HG03060 (cell line): ENCODE results near the gene NME7.
A peak's percentile ranks its signal among the peaks of the same experiment; 100 is the strongest.
"Not testable (repeated sequence)": the region's sequence is repeated elsewhere in the genome, so short reads cannot be mapped to it uniquely, and the experiment has no call there.

Experiments used
- ATAC-seq: cut with Tn5 transposase; IDR thresholded peaks from one replicate; pipeline ENCODE4 v1.9.1; 2021; ENCODE audit warnings: low read depth, moderate number of reproducible peaks; ENCODE audit not compliant: unreplicated experiment

NME7 gene

DNA sequence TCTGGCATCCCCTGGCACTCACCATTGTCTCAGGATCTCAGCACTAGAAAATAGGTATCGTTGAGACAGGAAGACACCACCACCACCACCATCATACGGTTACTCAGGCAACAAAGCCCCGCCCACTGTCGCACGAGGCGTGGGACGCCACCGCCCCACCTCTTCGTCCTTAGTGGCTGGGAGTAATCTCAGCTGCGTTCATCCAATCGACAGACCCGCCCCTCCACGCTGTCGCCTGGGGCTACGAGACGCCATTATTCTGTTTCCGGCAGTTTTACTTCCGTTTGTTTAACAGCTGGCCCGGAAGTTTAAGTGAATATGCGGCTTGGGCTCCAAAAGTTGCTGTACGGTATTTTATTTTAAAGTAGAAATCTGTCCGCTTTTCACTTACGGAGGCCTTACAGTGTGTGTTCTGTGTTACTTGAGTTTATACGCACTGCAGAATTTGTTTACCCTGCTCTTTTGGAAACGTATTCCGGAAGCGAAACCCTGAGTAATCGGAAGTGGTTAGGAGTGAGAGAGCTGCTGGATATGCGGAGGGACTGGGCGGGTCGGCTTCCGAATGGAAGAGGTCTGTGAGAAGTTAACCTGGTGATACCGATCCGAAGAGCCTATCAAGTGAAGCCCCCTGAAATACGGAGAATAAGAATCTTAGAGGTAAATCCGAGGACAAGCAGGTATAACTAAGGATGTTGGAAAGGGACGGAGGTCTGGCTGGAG, at the start of gene NME7, which contains the start of gene BLZF1:
Gene NME7, minus strand, starts transcription at position 112 of the 720 bp plus-strand sequence. Its CDS starts 87 bp downstream, at position 25.
Gene BLZF1, plus strand, starts transcription at position 510 of the 720 bp plus-strand sequence. CDS start 1,328 bp downstream, outside the sequence.
- ATAC-seq: peak; percentile 78

DNA sequence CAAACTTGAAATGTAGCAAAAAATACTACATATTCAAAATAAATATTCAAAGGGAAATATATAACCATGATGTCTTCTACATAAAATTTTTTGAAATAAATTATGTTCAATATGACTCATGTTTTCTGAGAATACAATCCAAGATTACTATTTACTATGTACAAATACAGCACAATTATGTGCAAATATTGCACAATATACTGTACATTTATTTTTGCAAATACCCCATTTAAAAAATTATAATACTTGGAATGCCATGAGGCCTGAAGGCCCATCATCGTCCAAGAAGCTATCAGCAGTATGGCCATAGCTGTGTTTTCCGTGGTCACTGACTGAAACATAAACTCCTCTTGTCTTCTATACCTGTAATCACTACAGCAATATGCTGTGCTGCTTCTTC, 47.4 kb upstream of the NME7 start:
- no peak for ATAC-seq

DNA sequence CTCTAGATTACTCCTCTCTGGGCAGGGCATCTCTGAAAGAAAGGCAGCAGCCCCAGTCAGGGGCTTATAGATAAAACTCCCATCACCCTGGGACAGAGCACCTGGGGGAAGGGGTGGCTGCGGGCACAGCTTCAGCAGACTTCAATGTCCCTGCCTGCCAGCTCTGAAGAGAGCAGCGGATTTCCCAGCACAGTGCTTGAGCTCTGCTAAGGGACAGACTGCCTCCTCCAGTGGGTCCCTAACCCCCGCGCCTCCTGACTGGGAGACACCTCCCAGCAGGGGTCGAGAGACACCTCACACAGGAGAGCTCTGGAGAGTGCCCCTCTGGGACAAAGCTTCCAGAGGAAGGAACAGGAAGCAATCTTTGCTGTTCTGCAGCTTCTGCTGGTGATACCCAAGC, 40.7 kb upstream of the NME7 start:
- not testable (repeated sequence) for ATAC-seq

- not testable (repeated sequence) for ATAC-seq
Measured at GRCh38 chr1:169402578-169402977, 35.0 kb upstream of the NME7 start.

DNA sequence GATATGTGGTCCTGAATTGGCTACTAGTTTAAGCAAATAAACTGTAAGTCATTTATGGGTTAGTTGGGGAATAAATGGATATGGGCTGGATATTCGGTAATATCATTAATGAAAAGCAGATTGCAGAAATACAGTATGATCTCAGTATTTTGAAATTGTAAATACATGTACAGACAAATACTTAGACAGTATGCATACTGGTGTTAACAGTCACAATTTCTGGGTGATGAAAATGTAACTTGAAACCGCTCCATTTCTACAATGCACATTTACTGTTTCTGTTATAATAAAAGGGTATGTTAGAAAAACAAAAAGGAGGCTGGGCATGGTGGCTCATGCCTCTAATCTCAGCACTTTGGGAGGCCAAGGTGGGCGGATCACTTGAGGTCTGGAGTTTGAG, 28.4 kb upstream of the NME7 start:
- no peak for ATAC-seq

DNA sequence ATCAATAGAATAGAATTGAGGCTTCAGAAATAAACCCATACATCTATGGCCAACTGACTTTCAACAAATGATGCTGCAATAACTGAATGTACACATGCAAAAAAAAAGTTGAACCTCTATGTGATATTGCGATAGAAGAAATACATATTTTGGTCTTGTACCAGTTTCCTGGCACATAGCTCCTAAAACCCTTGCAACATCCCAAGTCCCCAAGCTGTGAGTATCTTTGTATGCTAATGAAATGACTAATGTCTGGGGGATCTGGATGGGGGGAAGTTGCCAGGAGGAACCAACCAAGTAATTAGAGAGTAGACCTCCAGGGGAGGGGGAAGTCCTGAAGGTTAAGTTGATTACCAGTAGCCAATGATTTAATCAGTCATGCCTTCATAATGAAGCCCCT, 24.8 kb upstream of the NME7 start:
- ATAC-seq: no peak

DNA sequence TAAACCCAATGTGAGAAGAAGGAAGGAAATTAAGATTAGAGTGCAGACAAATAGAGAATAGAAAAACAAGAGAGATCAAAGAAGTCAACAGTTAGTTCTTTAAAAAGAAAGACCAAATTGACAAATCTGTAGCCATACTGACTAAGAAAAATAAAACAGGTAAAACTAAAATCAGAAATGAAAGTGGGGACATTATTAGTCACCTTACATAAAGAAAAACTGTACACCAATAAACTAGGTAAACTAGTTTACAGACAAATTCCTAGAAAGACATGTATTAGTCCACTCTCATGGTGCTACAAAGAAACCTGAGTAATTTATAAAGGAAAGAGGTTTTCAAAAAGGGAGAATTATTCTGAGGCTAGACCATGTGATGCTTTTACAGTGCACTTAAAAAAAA, 22.7 kb upstream of the NME7 start:
- ATAC-seq: peak; percentile 77

GRCh38 chr1:169387399-169387798, 19.8 kb upstream of the NME7 start:
- no peak for ATAC-seq

DNA sequence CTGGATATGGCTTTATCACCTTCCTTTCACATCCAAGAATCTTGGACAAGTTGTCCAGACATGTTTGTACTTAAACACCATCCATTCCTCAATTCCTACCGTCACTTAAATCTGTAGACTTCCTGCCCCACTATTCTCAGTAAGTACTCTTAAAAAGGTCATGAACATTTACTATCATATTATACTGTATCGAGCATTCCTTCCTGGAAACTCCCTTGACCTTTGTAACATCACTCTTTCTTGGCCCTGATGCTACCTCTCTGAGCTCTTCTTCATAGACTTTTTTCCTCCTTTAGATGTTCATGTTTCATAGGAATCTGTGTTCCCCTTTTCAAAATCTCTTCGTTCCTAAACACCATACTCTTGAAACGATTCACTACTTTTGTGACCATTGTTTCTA, 15.9 kb upstream of the NME7 start:
- no peak for ATAC-seq

- ATAC-seq: no peak
Measured at GRCh38 chr1:169381162-169381561, 13.6 kb upstream of the NME7 start.

DNA sequence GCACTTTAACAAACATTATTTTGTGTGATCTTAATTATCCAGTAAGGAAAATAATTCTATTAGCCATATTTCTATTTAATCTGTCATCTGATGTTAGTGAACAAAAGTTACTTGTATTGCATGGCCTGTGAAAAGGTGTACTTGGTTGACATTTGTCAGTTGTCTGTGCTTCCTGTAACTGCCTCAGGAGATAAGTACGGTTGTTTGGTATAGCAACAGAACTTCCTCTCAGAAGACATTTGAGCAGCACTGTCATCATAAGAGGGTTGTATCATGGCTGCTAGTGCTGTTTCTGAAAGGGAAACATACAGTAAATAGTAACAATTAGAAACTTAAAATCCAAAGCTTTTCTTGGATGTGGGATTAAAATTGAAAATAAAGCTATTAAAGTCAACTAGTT, 3.8 kb upstream of the NME7 start:
- ATAC-seq: no peak

DNA sequence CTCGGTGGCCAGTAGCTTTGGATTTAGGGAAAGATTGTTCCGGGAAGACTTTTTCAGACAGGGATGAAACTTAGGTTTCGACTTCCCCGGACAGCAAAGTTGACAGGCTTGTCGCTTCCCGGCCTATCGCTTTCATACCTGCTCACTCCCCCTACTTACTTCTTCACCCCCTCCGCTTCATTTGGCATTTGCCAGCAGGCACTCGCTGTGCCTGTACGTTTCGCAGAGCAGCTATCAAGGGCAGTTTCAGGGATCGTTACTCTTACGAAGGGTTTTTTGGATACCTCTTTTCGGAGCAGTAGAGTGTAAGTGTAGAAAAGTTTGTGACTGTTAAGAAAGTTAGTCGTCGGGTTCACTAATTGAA, 791 bp upstream of the NME7 start:
- no peak for ATAC-seq

DNA sequence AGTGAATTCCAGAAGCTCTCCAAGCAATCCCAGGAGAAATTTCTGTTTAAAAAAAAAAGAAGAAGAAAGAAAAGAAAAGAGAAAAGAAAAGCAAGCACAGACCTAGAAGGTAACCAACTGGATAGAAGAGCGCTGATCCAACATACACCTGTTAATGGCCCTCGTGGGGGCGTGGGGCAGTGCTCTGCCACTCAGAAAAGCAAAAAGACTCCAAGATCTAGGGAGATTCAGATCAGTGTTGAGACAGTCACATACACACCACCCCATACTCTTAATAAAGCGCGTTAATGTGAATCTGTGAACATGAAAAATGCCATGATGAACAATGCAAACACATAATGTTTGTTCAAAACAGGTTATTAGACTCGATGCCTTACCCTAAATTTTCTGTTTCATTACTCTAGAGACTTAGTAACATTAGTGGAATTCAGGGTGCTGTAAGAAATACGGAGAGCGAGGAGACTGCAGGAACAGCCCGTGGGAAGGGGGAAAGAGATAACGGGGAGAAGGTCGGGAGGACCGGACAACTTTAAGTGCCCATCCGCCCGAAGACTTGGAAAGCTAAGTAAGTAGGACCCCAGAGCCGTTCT, 406 bp downstream of the NME7 start:
- no peak for ATAC-seq

- ATAC-seq: no peak
Measured at GRCh38 chr1:169364948-169365347, 2.6 kb downstream of the NME7 start.

GRCh38 chr1:169363046-169363730, 4.4 kb downstream of the NME7 start:
- ATAC-seq: peak; percentile 46

GRCh38 chr1:169361281-169361680, 6.3 kb downstream of the NME7 start:
- ATAC-seq: no peak

DNA sequence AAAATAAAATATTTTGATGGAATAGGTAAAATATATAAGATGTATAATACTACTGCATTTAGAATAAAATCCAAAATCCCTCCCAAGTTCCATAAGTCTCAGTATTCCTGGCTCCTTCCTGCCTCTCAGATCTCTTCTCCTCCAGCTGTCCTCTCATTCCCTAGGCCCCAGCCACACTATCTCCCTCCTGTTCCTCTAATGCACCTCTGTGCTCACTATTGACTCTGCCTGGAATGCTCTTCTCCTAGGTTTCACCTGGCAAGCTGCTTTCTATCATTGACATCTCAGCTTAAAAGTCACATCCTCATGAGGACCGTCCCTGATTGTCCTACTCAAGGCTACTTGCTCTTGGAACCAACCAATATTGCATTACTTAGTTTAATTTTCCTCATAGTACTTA, 7.2 kb downstream of the NME7 start:
- ATAC-seq: no peak

DNA sequence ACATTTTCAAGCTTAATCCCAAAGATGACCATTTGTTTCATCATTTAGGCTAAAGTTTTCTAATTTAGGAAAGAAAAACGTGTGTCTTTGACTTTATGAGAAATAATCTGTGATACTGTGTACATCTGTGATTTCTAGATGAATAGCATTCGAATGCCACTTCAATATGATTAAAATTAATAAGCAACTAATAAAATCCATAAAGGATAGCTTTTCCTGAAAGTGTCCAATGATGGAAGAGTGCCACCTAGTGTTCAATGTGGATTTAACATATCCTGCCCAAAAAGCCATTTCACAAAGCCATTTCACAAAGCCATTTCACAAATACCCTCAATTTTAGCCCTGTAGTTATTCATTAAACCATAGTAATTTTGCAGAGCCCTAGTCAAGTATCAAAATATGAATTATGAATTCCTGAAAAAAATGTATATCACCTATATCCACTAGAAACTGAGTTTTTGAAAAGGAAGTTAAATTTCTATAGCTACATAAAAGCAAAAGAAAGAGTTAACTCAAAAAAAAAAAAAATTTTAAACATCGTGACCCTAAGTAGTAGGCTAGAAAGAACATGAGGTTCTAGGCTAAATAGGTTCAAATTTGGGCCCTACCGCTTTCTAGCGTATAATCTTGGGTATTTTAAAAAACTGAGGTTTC, 19.1 kb downstream of the NME7 start:
- ATAC-seq: no peak

- no peak for ATAC-seq
Measured at GRCh38 chr1:169347688-169348382, 19.8 kb downstream of the NME7 start.

DNA sequence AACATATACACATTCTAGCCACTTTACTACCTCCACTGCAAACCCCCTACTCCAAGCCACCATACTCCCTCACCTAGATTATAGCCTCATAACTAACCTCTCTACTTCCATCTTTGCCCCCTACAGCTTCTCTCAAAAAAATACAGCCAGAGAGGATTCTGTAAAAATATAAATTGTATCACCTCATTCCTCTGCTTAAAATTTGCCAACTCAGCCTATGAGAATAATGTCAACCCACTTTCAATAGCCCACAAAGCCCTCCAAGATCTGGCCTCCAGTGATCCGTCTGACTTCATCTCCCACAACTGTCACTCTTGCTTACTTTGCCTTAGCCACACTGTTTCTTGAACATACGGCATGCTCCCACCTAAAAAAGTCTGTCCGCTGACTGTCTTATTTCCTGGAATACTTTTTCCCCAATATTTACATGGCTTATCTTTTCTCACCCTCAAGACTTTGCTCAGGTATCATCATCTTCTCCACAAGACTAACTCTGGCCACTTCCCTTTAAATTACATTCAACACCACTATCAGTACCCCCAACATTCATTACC, 21.5 kb downstream of the NME7 start:
- ATAC-seq: no peak
